GM12878 (cell line): ENCODE results near the gene C19orf81. TPM values are rescaled to one million over a fixed set of nuclear protein-coding genes. Genes with fewer than 3 reads are reported as not detected.

ENCODE experiments used
- ATAC-seq: fragments of 200-7000 bp; cut with Tn5 transposase; 3 replicates; pipeline ENCODE4 v1.9.1; 2020; ENCODE audit warnings: mild to moderate bottlenecking, moderate library complexity
- BruUV-seq: library from RNA; stranded (reverse); fragments of 400-500 nt; replicated peaks from 2 replicates; lab custom pipeline; 2021; lab: Mats Ljungman, UMichigan
- CTCF ChIA-PET: fragments of 300-600 bp; sonication (Branson Sonifier 250); formaldehyde crosslinking; extraction: SDS; loops from one replicate; lab custom pipeline; 2021; ENCODE audit warnings: inconsistent platforms; lab: Yijun Ruan, JAX
- POLR2A ChIA-PET: fragments of 350-600 bp; formaldehyde crosslinking; extraction: SDS; loops from one replicate; lab custom pipeline; 2021; ENCODE audit warnings: inconsistent platforms; lab: Charles Lee
- RAD21 ChIA-PET: fragments of 300-600 bp; sonication (Branson Sonifier 250); formaldehyde crosslinking; loops from one replicate; lab custom pipeline; 2023; ENCODE audit warnings: antibody characterized with exemption; ENCODE audit not compliant: unreplicated experiment; lab: Charles Lee
- SMC1A ChIA-PET: fragments of 300-600 bp; sonication (Branson Sonifier 250); formaldehyde crosslinking; loops from one replicate; lab custom pipeline; 2023; ENCODE audit not compliant: unreplicated experiment, uncharacterized antibody; lab: Charles Lee
- DNase-seq: peaks from one replicate; pipeline ENCODE4 v3.0.0-alpha.2; 2011; ENCODE audit warnings: low read depth, low spot score
- FAIRE-seq: peaks from 3 replicates; lab custom pipeline; 2011; peaks lifted over from hg19 to GRCh38; lab: Jason Lieb, UNC
- H2AFZ ChIP-seq: 2 replicates; pipeline ENCODE4 v1.6.0; 2011; ENCODE audit warnings: low read depth, low read length, control low read depth; ENCODE audit not compliant: control insufficient read depth
- H3K27ac ChIP-seq: 2 replicates; pipeline ENCODE4 v1.5.1; 2011; ENCODE audit warnings: control low read depth; ENCODE audit not compliant: control insufficient read depth, insufficient read depth
- H3K27me3 ChIP-seq, 2 experiments: replicated peaks in 1 of 2; 2 replicates each; pipeline versions ENCODE4 v1.6.0 to v1.6.1; 2011; ENCODE audit warnings: low read length in 1 of 2; ENCODE audit not compliant: control insufficient read depth in 2 of 2, insufficient read depth in 2 of 2
- H3K36me3 ChIP-seq, 2 experiments: 2 replicates each; pipeline ENCODE4 v1.5.1; 2011; ENCODE audit warnings: low read length in 1 of 2; ENCODE audit not compliant: control insufficient read depth in 2 of 2, insufficient read depth in 2 of 2
- H3K4me1 ChIP-seq: 2 replicates; pipeline ENCODE4 v1.6.1; 2011; ENCODE audit warnings: mild to moderate bottlenecking, low read length, moderate library complexity, mixed read lengths; ENCODE audit not compliant: control insufficient read depth, insufficient read depth
- H3K4me2 ChIP-seq: 2 replicates; pipeline ENCODE4 v1.6.0; 2011; ENCODE audit warnings: control low read depth; ENCODE audit not compliant: control insufficient read depth, insufficient read depth
- H3K4me3 ChIP-seq: fragments of 200-600 bp; sonication (generic); 2 replicates; pipeline ENCODE4 v1.5.1; 2016
- H3K79me2 ChIP-seq: 2 replicates; pipeline ENCODE4 v1.6.0; 2011; ENCODE audit warnings: low read length; ENCODE audit not compliant: control insufficient read depth, insufficient read depth
- H3K9ac ChIP-seq: 2 replicates; pipeline ENCODE4 v1.8.0; 2011; ENCODE audit warnings: low read length, control low read depth, mixed read lengths; ENCODE audit not compliant: control insufficient read depth, insufficient read depth
- H3K9me3 ChIP-seq: replicated peaks from 3 replicates; pipeline ENCODE4 v1.5.1; 2011; ENCODE audit warnings: mild to moderate bottlenecking, low read length; ENCODE audit not compliant: control insufficient read depth, insufficient read depth
- H4K20me1 ChIP-seq: 2 replicates; pipeline ENCODE4 v1.6.0; 2011; ENCODE audit not compliant: control insufficient read depth, insufficient read depth
- BCL11A ChIP-seq: IDR thresholded peaks from 2 replicates; pipeline ENCODE4 v1.6.1; 2011; ENCODE audit warnings: low read depth, low read length
- EGR1 ChIP-seq, 2 experiments: IDR thresholded peaks; 1 replicate in 1 of 2; 2 replicates in 1 of 2; pipeline ENCODE4 v1.6.1; 2011 to 2012; ENCODE audit warnings: low read depth in 2 of 2, low read length in 2 of 2, borderline replicate concordance in 1 of 2, mild to moderate bottlenecking in 1 of 2, moderate library complexity in 1 of 2
- FOXK2 ChIP-seq: fragments of 450-650 bp; IDR thresholded peaks from 2 replicates; pipeline ENCODE4 v1.6.1; 2017; ENCODE audit warnings: mild to moderate bottlenecking, moderate library complexity
- GABPA ChIP-seq: IDR thresholded peaks from 2 replicates; pipeline ENCODE4 v1.6.1; 2014; ENCODE audit warnings: antibody characterized with exemption, low read depth, mild to moderate bottlenecking, inconsistent platforms
- HDGF ChIP-seq: fragments of 450-650 bp; IDR thresholded peaks from 2 replicates; pipeline ENCODE4 v1.6.1; 2016; ENCODE audit warnings: antibody characterized with exemption
- KDM1A ChIP-seq: fragments of 200-600 bp; sonication (generic); IDR thresholded peaks from 2 replicates; pipeline ENCODE4 v1.6.1; 2016; ENCODE audit warnings: borderline replicate concordance
- LARP7 ChIP-seq: fragments of 450-650 bp; IDR thresholded peaks from 2 replicates; pipeline ENCODE4 v1.6.1; 2017; ENCODE audit warnings: mild to moderate bottlenecking
- NFYA ChIP-seq: IDR thresholded peaks from 2 replicates; pipeline ENCODE4 v1.6.1; 2011; ENCODE audit warnings: low read depth, mild to moderate bottlenecking, low read length, improper control_type of control experiment, borderline replicate concordance
- NR2F1 ChIP-seq: fragments of 450-650 bp; conservative IDR thresholded peaks from 2 replicates; pipeline ENCODE4 v1.6.1; 2017; ENCODE audit warnings: mild to moderate bottlenecking
- POLR2AphosphoS5 ChIP-seq: IDR thresholded peaks from 2 replicates; pipeline ENCODE4 v1.6.1; 2011; ENCODE audit warnings: mild to moderate bottlenecking, low read length, inconsistent platforms
- RBBP5 ChIP-seq: fragments of 200-600 bp; sonication (generic); conservative IDR thresholded peaks from 2 replicates; pipeline ENCODE4 v1.6.1; 2016
- RFX5 ChIP-seq: IDR thresholded peaks from 2 replicates; pipeline ENCODE4 v1.6.1; 2011; ENCODE audit warnings: low read depth, low read length, improper control_type of control experiment
- SUPT20H ChIP-seq: IDR thresholded peaks from 2 replicates; pipeline ENCODE4 v1.6.1; 2011; ENCODE audit warnings: low read depth, mild to moderate bottlenecking, low read length, moderate library complexity, borderline replicate concordance; ENCODE audit not compliant: control insufficient read depth
- TBL1XR1 ChIP-seq: IDR thresholded peaks from 2 replicates; pipeline ENCODE4 v1.6.1; 2012; ENCODE audit warnings: low read depth, low read length, improper control_type of control experiment
- ZNF274 ChIP-seq: IDR thresholded peaks from one replicate; pipeline ENCODE4 v1.8.0; 2011; ENCODE audit not compliant: insufficient read length, insufficient read depth
- WGBS: methylation state at CpG from one replicate; pipeline ENCODE4 v1.1.6; 2016; ENCODE audit warnings: low lambda C conversion rate; ENCODE audit not compliant: insufficient replicate concordance, insufficient coverage; ENCODE audit errors: missing lambda C conversion rate; 5-methylcytosine and 5-hydroxymethylcytosine counted together
- in situ Hi-C: fragments of 300-500 bp; cut with MboI; formaldehyde crosslinking; loops from 9 replicates; pipeline ENCODE4 v1.14.3; 2018; ENCODE audit warnings: mixed read lengths
- intact Hi-C: fragments of 100-400 bp; cut with micrococcal nuclease; formaldehyde crosslinking; loops from one replicate; pipeline ENCODE4 v1.14.2; 2022; ENCODE audit not compliant: unreplicated experiment
- polyA plus RNA-seq, 11 experiments: library from polyadenylated mRNA; depleted of rRNA in 4 of 11; unstranded in 6 of 11; stranded (reverse) in 5 of 11; fragments of >200 nt; fragmentation: Nextera tagmentation in 4 of 11; fragmentation: Illumina TruSeq in 1 of 11; extraction: Ambion mirVana in 4 of 11; extraction: Trizol in 1 of 11; gene quantifications; 1 replicate in 1 of 11; 2 replicates in 10 of 11; pipeline versions ENCODE4 v1.2.1 to v1.2.3, GENCODE V29; 2011 to 2016; ENCODE audit warnings: inconsistent platforms in 2 of 11, missing spikeins in 2 of 11, low read depth in 1 of 11
- total RNA-seq, 4 experiments: library from RNA; depleted of rRNA in 3 of 4; stranded (reverse); fragments of >200 nt in 3 of 4; fragmentation: Illumina TruSeq in 1 of 4; extraction: Trizol in 1 of 4; gene quantifications; 2 replicates each; pipeline versions ENCODE4 v1.2.1 to v1.2.3, GENCODE V29; 2013 to 2021
- TF ChIP-seq, protein P1 (sequence below): IDR thresholded peaks from 2 replicates; pipeline ENCODE4 v1.6.1; 2012; ENCODE audit warnings: low read depth, low read length, improper control_type of control experiment
- TF ChIP-seq, protein P2 (sequence below): IDR thresholded peaks from 2 replicates; pipeline ENCODE4 v1.6.1; 2012; ENCODE audit warnings: improper control_type of control experiment, low read depth, low read length; ENCODE audit not compliant: insufficient replicate concordance
- TF ChIP-seq, protein P3 (sequence below): fragments of 450-650 bp; conservative IDR thresholded peaks from 2 replicates; pipeline ENCODE4 v1.6.1; 2017; ENCODE audit warnings: mild to moderate bottlenecking, moderate library complexity

Gene C19orf81
- total and polyA plus RNA-seq, 10 of the 15 experiments (the other 5 are each of a cell fraction or from before 2014, with no cell fraction given) = 0.69 TPM; not detected in 9

DNA sequence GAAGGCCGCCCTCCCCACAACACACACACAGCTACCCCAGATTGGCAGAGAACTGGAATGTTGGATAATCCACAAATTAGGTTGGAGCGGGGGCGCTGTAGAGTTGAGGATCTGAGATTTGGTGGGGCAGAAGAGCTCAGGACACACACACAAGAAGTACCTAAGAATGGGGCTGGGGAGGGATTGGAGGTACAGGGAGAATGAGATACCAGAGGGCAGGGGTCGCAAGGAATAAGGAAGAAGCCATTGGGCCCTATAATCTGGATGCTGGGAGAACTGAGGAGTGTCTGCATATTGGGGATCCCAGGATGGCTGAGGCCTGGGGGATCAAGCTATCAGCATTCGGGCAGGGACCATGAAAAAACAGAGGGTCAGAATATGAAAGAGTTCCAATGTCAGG is 21.1 kb upstream of the C19orf81 start (continued):
- TF ChIP-seq TBL1XR1 = no peak
- no peak for TF ChIP-seq BCL11A
- TF ChIP-seq, protein P1, sequence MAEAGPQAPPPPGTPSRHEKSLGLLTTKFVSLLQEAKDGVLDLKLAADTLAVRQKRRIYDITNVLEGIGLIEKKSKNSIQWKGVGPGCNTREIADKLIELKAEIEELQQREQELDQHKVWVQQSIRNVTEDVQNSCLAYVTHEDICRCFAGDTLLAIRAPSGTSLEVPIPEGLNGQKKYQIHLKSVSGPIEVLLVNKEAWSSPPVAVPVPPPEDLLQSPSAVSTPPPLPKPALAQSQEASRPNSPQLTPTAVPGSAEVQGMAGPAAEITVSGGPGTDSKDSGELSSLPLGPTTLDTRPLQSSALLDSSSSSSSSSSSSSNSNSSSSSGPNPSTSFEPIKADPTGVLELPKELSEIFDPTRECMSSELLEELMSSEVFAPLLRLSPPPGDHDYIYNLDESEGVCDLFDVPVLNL = no peak
- TF ChIP-seq NFYA = no peak

DNA sequence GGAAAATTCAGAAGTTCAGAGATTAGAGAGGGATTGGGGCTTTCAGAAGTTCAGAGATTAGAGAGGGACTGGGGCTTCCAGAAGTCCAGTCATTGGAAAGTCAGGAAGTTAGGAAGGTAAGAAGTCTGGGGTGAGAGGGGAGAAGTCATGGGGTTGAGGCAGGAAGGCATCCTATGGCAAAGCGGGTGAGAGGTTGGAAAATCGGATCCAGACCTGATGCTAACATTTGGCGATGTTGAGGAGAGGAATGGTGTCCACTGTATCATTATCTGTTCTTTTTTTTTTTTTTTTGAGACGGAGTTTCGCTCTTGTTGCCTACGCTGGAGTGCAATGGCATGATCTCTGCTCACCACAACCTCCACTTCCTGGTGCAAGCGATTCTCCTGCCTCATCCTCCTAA is 20.7 kb upstream of the C19orf81 start:
- ChIA-PET SMC1A (no interaction called here), POLR2A (no interaction called here), CTCF (no interaction called here), RAD21 (no interaction called here)
- in situ Hi-C loops (no loop called here), intact Hi-C loops (no loop called here)
- BruUV-seq = no TSS peak
- H3K9me3 ChIP-seq = no peaks in the 10 kb centered on the region; the same call in 2 of the 3 replicates
- H3K4me3 ChIP-seq = no peak overlapping the region
- H3K27me3 ChIP-seq = no peaks in the 10 kb centered on the region; a peak in 1 of 4 replicates
- whole genome bisulfite sequencing = 66% methylated on average over 7 of the region's 7 CpGs
- H3K9ac ChIP-seq = no peak overlapping the region
- no peaks in the 10 kb centered on the region for H3K79me2 ChIP-seq
- DNase-seq (no peak), ATAC-seq (no peak), FAIRE-seq (no peak)
- H3K4me2 ChIP-seq = no peak overlapping the region
- no peaks in the 10 kb centered on the region for H4K20me1 ChIP-seq
- H3K27ac ChIP-seq = no peak overlapping the region
- H3K36me3 ChIP-seq = no peaks in the 10 kb centered on the region
- H2AFZ ChIP-seq = no peak overlapping the region
- H3K4me1 ChIP-seq = no peaks in the 10 kb centered on the region
- TF ChIP-seq RFX5 (no peak), EGR1 (IDR thresholded peaks at IDR 0.05; ENCODE audit: borderline replicate concordance in 1 of 2, low read depth in 2 of 2, low read length in 2 of 2) (no peak), KDM1A (no peak), HDGF (no peak), LARP7 (no peak), GABPA (no peak), POLR2AphosphoS5 (no peak), NR2F1 (no peak), ZNF274 (no peak), SUPT20H (no peak), RBBP5 (no peak), FOXK2 (no peak)
- TF ChIP-seq, protein P2, sequence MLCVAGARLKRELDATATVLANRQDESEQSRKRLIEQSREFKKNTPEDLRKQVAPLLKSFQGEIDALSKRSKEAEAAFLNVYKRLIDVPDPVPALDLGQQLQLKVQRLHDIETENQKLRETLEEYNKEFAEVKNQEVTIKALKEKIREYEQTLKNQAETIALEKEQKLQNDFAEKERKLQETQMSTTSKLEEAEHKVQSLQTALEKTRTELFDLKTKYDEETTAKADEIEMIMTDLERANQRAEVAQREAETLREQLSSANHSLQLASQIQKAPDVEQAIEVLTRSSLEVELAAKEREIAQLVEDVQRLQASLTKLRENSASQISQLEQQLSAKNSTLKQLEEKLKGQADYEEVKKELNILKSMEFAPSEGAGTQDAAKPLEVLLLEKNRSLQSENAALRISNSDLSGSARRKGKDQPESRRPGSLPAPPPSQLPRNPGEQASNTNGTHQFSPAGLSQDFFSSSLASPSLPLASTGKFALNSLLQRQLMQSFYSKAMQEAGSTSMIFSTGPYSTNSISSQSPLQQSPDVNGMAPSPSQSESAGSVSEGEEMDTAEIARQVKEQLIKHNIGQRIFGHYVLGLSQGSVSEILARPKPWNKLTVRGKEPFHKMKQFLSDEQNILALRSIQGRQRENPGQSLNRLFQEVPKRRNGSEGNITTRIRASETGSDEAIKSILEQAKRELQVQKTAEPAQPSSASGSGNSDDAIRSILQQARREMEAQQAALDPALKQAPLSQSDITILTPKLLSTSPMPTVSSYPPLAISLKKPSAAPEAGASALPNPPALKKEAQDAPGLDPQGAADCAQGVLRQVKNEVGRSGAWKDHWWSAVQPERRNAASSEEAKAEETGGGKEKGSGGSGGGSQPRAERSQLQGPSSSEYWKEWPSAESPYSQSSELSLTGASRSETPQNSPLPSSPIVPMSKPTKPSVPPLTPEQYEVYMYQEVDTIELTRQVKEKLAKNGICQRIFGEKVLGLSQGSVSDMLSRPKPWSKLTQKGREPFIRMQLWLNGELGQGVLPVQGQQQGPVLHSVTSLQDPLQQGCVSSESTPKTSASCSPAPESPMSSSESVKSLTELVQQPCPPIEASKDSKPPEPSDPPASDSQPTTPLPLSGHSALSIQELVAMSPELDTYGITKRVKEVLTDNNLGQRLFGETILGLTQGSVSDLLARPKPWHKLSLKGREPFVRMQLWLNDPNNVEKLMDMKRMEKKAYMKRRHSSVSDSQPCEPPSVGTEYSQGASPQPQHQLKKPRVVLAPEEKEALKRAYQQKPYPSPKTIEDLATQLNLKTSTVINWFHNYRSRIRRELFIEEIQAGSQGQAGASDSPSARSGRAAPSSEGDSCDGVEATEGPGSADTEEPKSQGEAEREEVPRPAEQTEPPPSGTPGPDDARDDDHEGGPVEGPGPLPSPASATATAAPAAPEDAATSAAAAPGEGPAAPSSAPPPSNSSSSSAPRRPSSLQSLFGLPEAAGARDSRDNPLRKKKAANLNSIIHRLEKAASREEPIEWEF = no peak
- TF ChIP-seq, protein P3, sequence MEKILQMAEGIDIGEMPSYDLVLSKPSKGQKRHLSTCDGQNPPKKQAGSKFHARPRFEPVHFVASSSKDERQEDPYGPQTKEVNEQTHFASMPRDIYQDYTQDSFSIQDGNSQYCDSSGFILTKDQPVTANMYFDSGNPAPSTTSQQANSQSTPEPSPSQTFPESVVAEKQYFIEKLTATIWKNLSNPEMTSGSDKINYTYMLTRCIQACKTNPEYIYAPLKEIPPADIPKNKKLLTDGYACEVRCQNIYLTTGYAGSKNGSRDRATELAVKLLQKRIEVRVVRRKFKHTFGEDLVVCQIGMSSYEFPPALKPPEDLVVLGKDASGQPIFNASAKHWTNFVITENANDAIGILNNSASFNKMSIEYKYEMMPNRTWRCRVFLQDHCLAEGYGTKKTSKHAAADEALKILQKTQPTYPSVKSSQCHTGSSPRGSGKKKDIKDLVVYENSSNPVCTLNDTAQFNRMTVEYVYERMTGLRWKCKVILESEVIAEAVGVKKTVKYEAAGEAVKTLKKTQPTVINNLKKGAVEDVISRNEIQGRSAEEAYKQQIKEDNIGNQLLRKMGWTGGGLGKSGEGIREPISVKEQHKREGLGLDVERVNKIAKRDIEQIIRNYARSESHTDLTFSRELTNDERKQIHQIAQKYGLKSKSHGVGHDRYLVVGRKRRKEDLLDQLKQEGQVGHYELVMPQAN = no peak
